Measurements from ENCODE around the gene SLC7A6.

The SLC7A6 gene

GRCh38 chr16:68345958-68346635, 81.8 kb downstream of the SLC7A6 start:
- H3K9ac ChIP-seq (ENCODE audit: low read depth, low read length), result peak overlapping the region; percentile 55
- H2AFZ ChIP-seq (ENCODE audit: low read depth, low read length), result no peak overlapping the region
- H3K4me1 ChIP-seq (ENCODE audit: insufficient read depth, low read length), result peaks cover 83% of the 10 kb centered on the region
- ATAC-seq (ENCODE audit: insufficient read depth, low read depth), result no peak
- TF ChIP-seq CTCF (IDR thresholded peaks at IDR 0.05; ENCODE audit: borderline replicate concordance, extremely low read depth, low read length, poor library complexity, severe bottlenecking) (no peak), EZH2 (IDR thresholded peaks at IDR 0.05; ENCODE audit: borderline replicate concordance, low read depth, low read length, severe bottlenecking) (no peak)
- no peaks in the 10 kb centered on the region for H3K27me3 ChIP-seq (ENCODE audit: insufficient read depth, low read length, poor library complexity)
- DNase-seq, result no peak
- peaks cover 68% of the 10 kb centered on the region for H3K79me2 ChIP-seq (ENCODE audit: insufficient read depth, low read length)
- H3K9me3 ChIP-seq (ENCODE audit: insufficient read depth, low read length, severe bottlenecking), result no peaks in the 10 kb centered on the region
- H4K20me1 ChIP-seq (ENCODE audit: insufficient read depth, low read length), result 0 out of 2 replicates have a peak, but pooled peaks cover 3% of the 10 kb centered on the region
- H3K4me2 ChIP-seq (ENCODE audit: insufficient read depth, low read length), result peak overlapping the region; percentile 60
- peaks cover 84% of the 10 kb centered on the region for H3K36me3 ChIP-seq (ENCODE audit: insufficient read depth, low read length)
- H3K4me3 ChIP-seq (ENCODE audit: low read depth in 1 of 2, low read length in 2 of 2), result peak overlapping the region in 1 of 2 experiments; percentile 46; a peak in 2 of 4 replicates
- H3K27ac ChIP-seq (ENCODE audit: low read length), result peak overlapping the region; percentile 89

DNA sequence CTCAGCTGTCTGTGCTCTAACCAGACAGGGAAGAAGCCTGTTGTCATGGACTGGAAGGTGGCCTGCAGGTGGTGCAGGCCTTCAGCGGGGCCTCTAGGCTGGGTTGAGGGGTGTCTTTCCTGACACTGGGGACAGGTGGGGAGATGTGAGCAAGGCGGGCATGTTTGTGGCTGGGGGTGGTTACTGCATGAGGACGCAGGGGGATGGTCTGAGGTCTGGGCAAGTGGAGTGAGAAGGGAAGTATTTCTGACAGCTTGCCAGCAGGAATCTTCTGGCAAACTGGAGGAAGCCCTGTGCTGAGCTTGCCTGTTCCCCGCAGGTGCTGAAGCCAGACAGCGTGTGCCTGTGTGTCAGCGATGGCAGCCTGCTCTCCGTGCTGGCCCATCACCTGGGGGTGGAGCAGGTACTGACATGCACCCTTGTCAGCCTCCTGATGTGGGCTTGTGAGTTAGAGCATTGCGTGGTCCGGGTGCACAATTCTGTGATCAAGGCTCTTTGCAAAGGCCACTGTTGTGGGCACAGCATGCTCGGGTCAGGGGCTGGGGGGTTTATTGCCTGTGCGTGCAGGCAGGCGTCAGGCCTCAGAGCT, 82.7 kb downstream of the SLC7A6 start:
- H3K9me3 ChIP-seq (ENCODE audit: insufficient read depth, low read length, severe bottlenecking), result no peaks in the 10 kb centered on the region
- peaks cover 77% of the 10 kb centered on the region for H3K79me2 ChIP-seq (ENCODE audit: insufficient read depth, low read length)
- H3K4me2 ChIP-seq (ENCODE audit: insufficient read depth, low read length), result peak overlapping the region; percentile 60
- H3K27me3 ChIP-seq (ENCODE audit: insufficient read depth, low read length, poor library complexity), result no peaks in the 10 kb centered on the region
- H3K27ac ChIP-seq (ENCODE audit: low read length), result peak overlapping the region; percentile 89
- peaks cover 90% of the 10 kb centered on the region for H3K4me1 ChIP-seq (ENCODE audit: insufficient read depth, low read length)
- 0 out of 2 replicates have a peak, but pooled peaks cover 3% of the 10 kb centered on the region for H4K20me1 ChIP-seq (ENCODE audit: insufficient read depth, low read length)
- ATAC-seq (ENCODE audit: insufficient read depth, low read depth), result peak; percentile 7; the same call in 2 of the 3 replicates
- H3K36me3 ChIP-seq (ENCODE audit: insufficient read depth, low read length), result peaks cover 84% of the 10 kb centered on the region
- H2AFZ ChIP-seq (ENCODE audit: low read depth, low read length), result no peak overlapping the region
- peak; percentile 55 for DNase-seq
- H3K4me3 ChIP-seq (ENCODE audit: low read depth in 1 of 2, low read length in 2 of 2), result peak overlapping the region in 1 of 2 experiments; percentile 46; a peak in 2 of 4 replicates
- TF ChIP-seq EZH2 (IDR thresholded peaks at IDR 0.05; ENCODE audit: borderline replicate concordance, low read depth, low read length, severe bottlenecking) (no peak), CTCF (IDR thresholded peaks at IDR 0.05; ENCODE audit: borderline replicate concordance, extremely low read depth, low read length, poor library complexity, severe bottlenecking) (peak; percentile 14)
- peak overlapping the region; percentile 55 for H3K9ac ChIP-seq (ENCODE audit: low read depth, low read length)

GRCh38 chr16:68347605-68348004, 83.3 kb downstream of the SLC7A6 start:
- DNase-seq (peak; percentile 79), ATAC-seq (ENCODE audit: insufficient read depth, low read depth) (peak; percentile 44)
- Histone ChIP-seq H3K4me3 (ENCODE audit: low read depth in 1 of 2, low read length in 2 of 2) (peak overlapping the region in 1 of 2 experiments; percentile 46; a peak in 2 of 4 replicates), H4K20me1 (ENCODE audit: insufficient read depth, low read length) (0 out of 2 replicates have a peak, but pooled peaks cover 3% of the 10 kb centered on the region), H2AFZ (ENCODE audit: low read depth, low read length) (no peak overlapping the region), H3K9ac (ENCODE audit: low read depth, low read length) (peak overlapping the region; percentile 55), H3K79me2 (ENCODE audit: insufficient read depth, low read length) (peaks cover 76% of the 10 kb centered on the region), H3K4me1 (ENCODE audit: insufficient read depth, low read length) (peaks cover 88% of the 10 kb centered on the region), H3K36me3 (ENCODE audit: insufficient read depth, low read length) (peaks cover 83% of the 10 kb centered on the region), H3K27me3 (ENCODE audit: insufficient read depth, low read length, poor library complexity) (no peaks in the 10 kb centered on the region), H3K9me3 (ENCODE audit: insufficient read depth, low read length, severe bottlenecking) (no peaks in the 10 kb centered on the region), H3K27ac (ENCODE audit: low read length) (peak overlapping the region; percentile 89), H3K4me2 (ENCODE audit: insufficient read depth, low read length) (peak overlapping the region; percentile 60)
- TF ChIP-seq EZH2 (IDR thresholded peaks at IDR 0.05; ENCODE audit: borderline replicate concordance, low read depth, low read length, severe bottlenecking) (no peak), CTCF (IDR thresholded peaks at IDR 0.05; ENCODE audit: borderline replicate concordance, extremely low read depth, low read length, poor library complexity, severe bottlenecking) (no peak)

Measured in DND-41 (cell line).